Stimulated activated CD4-positive, alpha-beta T cell treated with anti-CD3 and anti-CD28 coated beads, Interleukin-1b, Interleukin-23, amount 100 ng/mL, for 24 hours (primary cell): ENCODE measurements around the gene PDILT.

Experiments used
- DNase-seq, 4 experiments: peaks; one replicate each; pipeline ENCODE4 v3.0.0-alpha.2; 2020; ENCODE audit warnings: low read depth in 4 of 4, low spot score in 1 of 4

Gene PDILT

GRCh38 chr16:20364051-20364450 is 40.5 kb downstream of the PDILT start:
- no peak for DNase-seq

GRCh38 chr16:20363191-20363590 is 41.3 kb downstream of the PDILT start:
- no peak for DNase-seq

GRCh38 chr16:20359997-20360396 is 44.5 kb downstream of the PDILT start:
- no peak for DNase-seq

- DNase-seq, result no peak
Measured at GRCh38 chr16:20355114-20355782, 49.3 kb downstream of the PDILT start.

GRCh38 chr16:20353379-20353778 is 51.2 kb downstream of the PDILT start:
- DNase-seq, result no peak

GRCh38 chr16:20352615-20353014 is 51.9 kb downstream of the PDILT start, which contains the start of gene UMOD:
Gene UMOD, minus strand, starts transcription at chr16:20352715. Its CDS starts 1,978 bp downstream, at chr16:20350737.
- DNase-seq, result no peak

GRCh38 chr16:20349615-20350014 is 54.9 kb downstream of the PDILT start:
- no peak for DNase-seq

- DNase-seq, result no peak
Measured at GRCh38 chr16:20348365-20349185, 56.0 kb downstream of the PDILT start.

GRCh38 chr16:20347666-20348364 is 56.7 kb downstream of the PDILT start:
- no peak for DNase-seq

GRCh38 chr16:20344611-20345010 is 59.9 kb downstream of the PDILT start:
- DNase-seq, result no peak

- DNase-seq, result no peak
Measured at GRCh38 chr16:20339744-20340143, 64.8 kb downstream of the PDILT start.

GRCh38 chr16:20336955-20337354 is 67.6 kb downstream of the PDILT start:
- DNase-seq, result no peak

- DNase-seq, result no peak
Measured at GRCh38 chr16:20334396-20334795, 70.1 kb downstream of the PDILT start.

- DNase-seq, result no peak
Measured at GRCh38 chr16:20333120-20333519, 71.4 kb downstream of the PDILT start.

GRCh38 chr16:20332411-20332810 is 72.1 kb downstream of the PDILT start:
- DNase-seq, result no peak

- no peak for DNase-seq
Measured at GRCh38 chr16:20331635-20332034, 72.9 kb downstream of the PDILT start.

- DNase-seq, result no peak
Measured at GRCh38 chr16:20329392-20330138, 75.0 kb downstream of the PDILT start.

- DNase-seq, result no peak
Measured at GRCh38 chr16:20327444-20328041, 77.0 kb downstream of the PDILT start, which contains the start of gene GP2. Gene GP2, minus strand, starts transcription at chr16:20327513. Its CDS starts 1,082 bp downstream, at chr16:20326431.

GRCh38 chr16:20326321-20326720 is 78.2 kb downstream of the PDILT start:
- DNase-seq, result no peak

GRCh38 chr16:20325005-20325404 is 79.5 kb downstream of the PDILT start:
- DNase-seq, result no peak
